A673 (cell line): ENCODE measurements around the gene SLC24A4.

Experiments used
- EZH2 ChIP-seq: fragments of 200-600 bp; sonication (generic); IDR thresholded peaks from 2 replicates; pipeline ENCODE4 v1.6.1; 2017; ENCODE audit warnings: borderline replicate concordance, low read depth, mild to moderate bottlenecking, mixed read lengths, antibody characterized with exemption, low read length; ENCODE audit not compliant: poor library complexity, severe bottlenecking
- TF ChIP-seq, protein P1 (sequence below): fragments of 300-800, 200-600 bp; sonication (generic); conservative IDR thresholded peaks from 2 replicates; pipeline ENCODE4 v1.5.1; 2017; ENCODE audit warnings: low read depth, mild to moderate bottlenecking, antibody characterized with exemption, low read length, moderate library complexity, mixed read lengths

DNA sequence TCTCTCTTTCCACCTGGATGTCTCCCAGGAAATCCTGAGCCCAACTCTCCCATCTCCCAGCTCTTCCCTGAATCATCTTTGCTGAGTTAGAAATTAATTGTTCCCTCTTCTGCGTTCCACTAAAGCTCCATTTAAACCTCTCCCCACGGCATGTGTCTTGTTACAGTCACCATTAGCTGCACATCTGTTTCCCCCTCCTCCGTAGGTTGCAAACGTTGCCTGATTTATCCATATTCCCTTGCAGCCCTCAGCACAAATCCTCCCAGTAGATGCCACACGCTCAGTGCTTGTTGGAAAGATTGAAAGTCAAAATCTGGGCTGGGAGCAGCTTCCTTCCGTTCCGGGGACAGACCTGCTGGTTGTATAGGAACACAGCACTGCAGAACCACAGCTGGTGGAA, 90.4 kb downstream of the SLC24A4 start:
- TF ChIP-seq, protein P1, sequence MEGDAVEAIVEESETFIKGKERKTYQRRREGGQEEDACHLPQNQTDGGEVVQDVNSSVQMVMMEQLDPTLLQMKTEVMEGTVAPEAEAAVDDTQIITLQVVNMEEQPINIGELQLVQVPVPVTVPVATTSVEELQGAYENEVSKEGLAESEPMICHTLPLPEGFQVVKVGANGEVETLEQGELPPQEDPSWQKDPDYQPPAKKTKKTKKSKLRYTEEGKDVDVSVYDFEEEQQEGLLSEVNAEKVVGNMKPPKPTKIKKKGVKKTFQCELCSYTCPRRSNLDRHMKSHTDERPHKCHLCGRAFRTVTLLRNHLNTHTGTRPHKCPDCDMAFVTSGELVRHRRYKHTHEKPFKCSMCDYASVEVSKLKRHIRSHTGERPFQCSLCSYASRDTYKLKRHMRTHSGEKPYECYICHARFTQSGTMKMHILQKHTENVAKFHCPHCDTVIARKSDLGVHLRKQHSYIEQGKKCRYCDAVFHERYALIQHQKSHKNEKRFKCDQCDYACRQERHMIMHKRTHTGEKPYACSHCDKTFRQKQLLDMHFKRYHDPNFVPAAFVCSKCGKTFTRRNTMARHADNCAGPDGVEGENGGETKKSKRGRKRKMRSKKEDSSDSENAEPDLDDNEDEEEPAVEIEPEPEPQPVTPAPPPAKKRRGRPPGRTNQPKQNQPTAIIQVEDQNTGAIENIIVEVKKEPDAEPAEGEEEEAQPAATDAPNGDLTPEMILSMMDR = no peak
- no peak for TF ChIP-seq EZH2
